ENCODE results near the gene MFSD6.

The MFSD6 gene

DNA sequence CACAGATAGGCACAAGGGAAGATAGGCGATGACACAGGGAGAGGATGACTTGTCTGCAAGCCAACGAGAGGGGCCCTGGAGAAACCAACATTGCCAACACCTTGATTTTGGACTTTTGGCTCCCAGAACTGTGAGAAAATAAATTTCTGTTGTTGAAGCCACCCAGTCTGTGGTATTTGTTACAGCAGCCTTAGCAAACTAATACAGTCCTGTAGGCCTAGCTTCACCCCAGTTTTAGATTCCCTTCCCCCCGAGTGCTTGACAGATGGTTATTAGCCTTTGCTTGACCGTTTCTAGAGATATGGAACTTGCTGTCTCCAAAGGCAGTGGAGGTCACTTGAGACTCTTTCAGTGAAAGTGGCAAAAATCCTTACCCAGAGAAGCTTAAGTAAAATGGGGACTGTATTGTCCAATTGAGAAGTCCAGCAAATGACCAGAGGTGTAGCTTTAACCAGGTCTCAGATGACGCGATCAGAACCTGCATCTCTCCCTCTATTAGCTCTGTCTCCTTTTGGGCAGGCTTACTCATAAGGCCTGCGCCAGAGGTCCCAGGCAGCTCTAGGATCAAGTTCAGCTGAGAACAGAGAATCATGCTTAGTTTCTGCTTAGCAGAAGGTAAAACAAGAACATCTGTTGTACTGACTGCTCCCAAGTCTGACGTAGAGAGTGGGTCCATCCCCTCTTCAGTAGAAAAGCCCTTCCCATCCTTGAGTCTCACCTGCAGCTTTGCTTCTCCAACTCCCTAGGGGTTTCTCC is 50.4 kb downstream of the MFSD6 start:
- TF ChIP-seq CEBPB (IDR thresholded peaks at IDR 0.05) (no peak), NFIC (IDR thresholded peaks at IDR 0.05) (no peak)

DNA sequence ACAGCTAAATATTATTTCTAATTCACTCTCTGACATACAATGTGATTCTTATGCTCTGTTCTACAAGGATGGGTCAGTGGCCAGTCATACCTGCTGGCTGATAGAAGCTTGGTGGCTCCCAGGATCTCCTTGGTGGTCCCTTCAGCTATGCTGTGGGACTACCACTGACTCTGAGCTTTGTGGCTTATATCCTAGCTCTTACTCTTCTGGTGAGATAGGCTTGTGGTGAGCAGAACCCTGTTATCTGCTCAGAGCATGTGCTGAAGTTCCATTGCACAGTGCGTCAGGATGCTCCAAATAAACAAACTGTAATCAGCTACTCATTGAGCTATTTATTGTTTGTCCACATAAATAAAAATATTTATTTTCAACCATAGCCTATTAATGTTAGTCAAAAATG is 51.7 kb downstream of the MFSD6 start:
- no peak for TF ChIP-seq FOXM1 (IDR thresholded peaks at IDR 0.05; ENCODE audit: borderline replicate concordance, low read depth)
- TF ChIP-seq, protein P1, sequence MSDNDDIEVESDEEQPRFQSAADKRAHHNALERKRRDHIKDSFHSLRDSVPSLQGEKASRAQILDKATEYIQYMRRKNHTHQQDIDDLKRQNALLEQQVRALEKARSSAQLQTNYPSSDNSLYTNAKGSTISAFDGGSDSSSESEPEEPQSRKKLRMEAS (IDR thresholded peaks at IDR 0.05), result no peak

DNA sequence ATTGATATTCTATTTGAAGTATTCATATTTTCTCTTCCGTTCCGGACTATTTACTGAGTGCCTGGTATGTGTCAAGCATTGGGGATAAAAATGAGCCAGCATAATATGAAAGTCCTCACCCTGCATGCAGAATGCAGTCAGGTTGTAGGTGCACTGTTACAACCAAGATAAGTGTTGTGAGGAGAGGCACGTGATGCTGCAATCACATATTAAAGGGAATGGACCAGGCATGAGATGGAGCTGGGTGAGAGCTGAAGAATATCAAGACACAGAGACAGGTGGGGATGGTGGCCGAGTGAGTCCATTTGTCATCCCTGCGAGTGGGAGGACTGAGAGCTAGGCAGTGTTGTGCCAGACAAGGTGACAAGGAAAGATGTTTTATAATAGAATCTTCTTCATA is 52.3 kb downstream of the MFSD6 start:
- TF ChIP-seq FOXM1 (IDR thresholded peaks at IDR 0.05; ENCODE audit: borderline replicate concordance, low read depth) (no peak), CREB1 (IDR thresholded peaks at IDR 0.05; ENCODE audit: low read depth) (no peak)

DNA sequence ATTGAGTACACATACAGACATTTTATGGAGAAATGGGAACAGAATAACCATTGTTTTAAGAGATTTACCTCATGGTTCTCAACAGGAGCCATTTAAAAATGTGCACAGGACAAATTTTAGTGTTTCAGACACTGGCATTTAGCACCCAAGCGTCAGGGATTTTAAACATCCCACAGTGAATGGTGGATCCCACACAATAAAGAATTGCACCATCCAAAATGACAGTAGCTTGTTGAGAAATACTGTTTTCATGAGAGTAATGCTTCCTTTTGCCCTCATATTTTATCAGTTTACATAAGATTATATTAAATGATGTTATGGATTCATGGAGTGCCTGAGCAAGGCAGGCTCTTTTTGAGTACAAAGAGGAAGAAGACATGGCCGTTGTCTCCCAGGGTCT is 54.0 kb downstream of the MFSD6 start:
- TF ChIP-seq TEAD4 (IDR thresholded peaks at IDR 0.05) (no peak), CREB1 (IDR thresholded peaks at IDR 0.05; ENCODE audit: low read depth) (no peak), RAD21 (IDR thresholded peaks at IDR 0.05; ENCODE audit: low read depth) (no peak), TAF1 (IDR thresholded peaks at IDR 0.05; ENCODE audit: low read depth) (no peak), EGR1 (IDR thresholded peaks at IDR 0.05) (no peak), CEBPB (IDR thresholded peaks at IDR 0.05) (no peak), ZBTB7A (IDR thresholded peaks at IDR 0.05; ENCODE audit: low read depth) (no peak), NFIC (IDR thresholded peaks at IDR 0.05) (no peak), EP300 (IDR thresholded peaks at IDR 0.05; ENCODE audit: borderline replicate concordance) (no peak), YY1 (IDR thresholded peaks at IDR 0.05; ENCODE audit: low read depth) (no peak), FOXM1 (IDR thresholded peaks at IDR 0.05; ENCODE audit: borderline replicate concordance, low read depth) (no peak), TCF12 (IDR thresholded peaks at IDR 0.05; ENCODE audit: low read depth) (no peak)
- TF ChIP-seq, protein P2, sequence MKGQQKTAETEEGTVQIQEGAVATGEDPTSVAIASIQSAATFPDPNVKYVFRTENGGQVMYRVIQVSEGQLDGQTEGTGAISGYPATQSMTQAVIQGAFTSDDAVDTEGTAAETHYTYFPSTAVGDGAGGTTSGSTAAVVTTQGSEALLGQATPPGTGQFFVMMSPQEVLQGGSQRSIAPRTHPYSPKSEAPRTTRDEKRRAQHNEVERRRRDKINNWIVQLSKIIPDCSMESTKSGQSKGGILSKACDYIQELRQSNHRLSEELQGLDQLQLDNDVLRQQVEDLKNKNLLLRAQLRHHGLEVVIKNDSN (IDR thresholded peaks at IDR 0.05), result no peak
- TF ChIP-seq, protein P3, sequence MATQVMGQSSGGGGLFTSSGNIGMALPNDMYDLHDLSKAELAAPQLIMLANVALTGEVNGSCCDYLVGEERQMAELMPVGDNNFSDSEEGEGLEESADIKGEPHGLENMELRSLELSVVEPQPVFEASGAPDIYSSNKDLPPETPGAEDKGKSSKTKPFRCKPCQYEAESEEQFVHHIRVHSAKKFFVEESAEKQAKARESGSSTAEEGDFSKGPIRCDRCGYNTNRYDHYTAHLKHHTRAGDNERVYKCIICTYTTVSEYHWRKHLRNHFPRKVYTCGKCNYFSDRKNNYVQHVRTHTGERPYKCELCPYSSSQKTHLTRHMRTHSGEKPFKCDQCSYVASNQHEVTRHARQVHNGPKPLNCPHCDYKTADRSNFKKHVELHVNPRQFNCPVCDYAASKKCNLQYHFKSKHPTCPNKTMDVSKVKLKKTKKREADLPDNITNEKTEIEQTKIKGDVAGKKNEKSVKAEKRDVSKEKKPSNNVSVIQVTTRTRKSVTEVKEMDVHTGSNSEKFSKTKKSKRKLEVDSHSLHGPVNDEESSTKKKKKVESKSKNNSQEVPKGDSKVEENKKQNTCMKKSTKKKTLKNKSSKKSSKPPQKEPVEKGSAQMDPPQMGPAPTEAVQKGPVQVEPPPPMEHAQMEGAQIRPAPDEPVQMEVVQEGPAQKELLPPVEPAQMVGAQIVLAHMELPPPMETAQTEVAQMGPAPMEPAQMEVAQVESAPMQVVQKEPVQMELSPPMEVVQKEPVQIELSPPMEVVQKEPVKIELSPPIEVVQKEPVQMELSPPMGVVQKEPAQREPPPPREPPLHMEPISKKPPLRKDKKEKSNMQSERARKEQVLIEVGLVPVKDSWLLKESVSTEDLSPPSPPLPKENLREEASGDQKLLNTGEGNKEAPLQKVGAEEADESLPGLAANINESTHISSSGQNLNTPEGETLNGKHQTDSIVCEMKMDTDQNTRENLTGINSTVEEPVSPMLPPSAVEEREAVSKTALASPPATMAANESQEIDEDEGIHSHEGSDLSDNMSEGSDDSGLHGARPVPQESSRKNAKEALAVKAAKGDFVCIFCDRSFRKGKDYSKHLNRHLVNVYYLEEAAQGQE (IDR thresholded peaks at IDR 0.05; ENCODE audit: low read depth), result no peak
- TF ChIP-seq, protein P1 (IDR thresholded peaks at IDR 0.05), result no peak

DNA sequence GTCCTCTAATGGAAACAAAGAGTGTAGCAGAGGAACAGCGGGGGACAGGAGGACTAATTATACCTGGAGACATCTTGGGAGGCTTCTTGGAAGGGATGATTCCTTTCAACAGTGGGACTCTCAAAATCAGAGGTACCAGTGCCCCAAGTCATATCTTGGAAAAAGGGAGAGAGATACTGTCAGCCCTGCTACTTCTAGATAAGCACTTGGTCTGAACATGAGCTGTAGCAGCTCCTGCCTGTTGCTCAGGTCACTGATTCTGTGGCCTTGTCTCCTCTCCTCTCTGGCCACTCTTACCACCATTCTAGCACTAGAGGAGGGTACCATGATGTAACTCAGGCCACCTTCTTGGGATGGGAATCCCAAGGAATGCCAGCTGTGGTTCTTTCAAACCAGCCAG is 54.5 kb downstream of the MFSD6 start:
- TF ChIP-seq, protein P2 (IDR thresholded peaks at IDR 0.05), result no peak
- TF ChIP-seq FOXM1 (IDR thresholded peaks at IDR 0.05; ENCODE audit: borderline replicate concordance, low read depth) (no peak), TAF1 (IDR thresholded peaks at IDR 0.05; ENCODE audit: low read depth) (no peak), RAD21 (IDR thresholded peaks at IDR 0.05; ENCODE audit: low read depth) (no peak), CEBPB (IDR thresholded peaks at IDR 0.05) (no peak), TEAD4 (IDR thresholded peaks at IDR 0.05) (no peak), CREB1 (IDR thresholded peaks at IDR 0.05; ENCODE audit: low read depth) (no peak), TCF12 (IDR thresholded peaks at IDR 0.05; ENCODE audit: low read depth) (no peak)
- TF ChIP-seq, protein P3 (IDR thresholded peaks at IDR 0.05; ENCODE audit: low read depth), result no peak
- TF ChIP-seq, protein P1 (IDR thresholded peaks at IDR 0.05), result no peak

DNA sequence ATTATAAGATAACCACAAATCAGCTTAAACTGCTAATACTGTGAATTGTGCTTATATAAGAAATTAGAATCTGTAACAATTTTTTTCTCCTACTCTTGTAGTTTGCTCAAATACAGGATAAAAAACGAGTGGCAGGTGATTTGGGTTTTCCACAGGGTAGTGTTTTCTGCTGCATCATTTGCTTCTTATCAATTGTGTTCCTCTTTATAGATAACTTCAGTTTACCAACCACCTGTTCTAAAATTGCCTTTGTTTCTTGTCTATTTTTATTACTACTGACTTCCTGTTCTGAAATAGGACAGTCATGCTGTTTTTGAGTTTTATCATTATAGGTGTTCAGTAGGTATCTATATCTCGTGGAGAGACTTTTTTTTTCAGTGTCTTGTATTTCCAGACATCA is 56.9 kb downstream of the MFSD6 start:
- TF ChIP-seq, protein P1 (IDR thresholded peaks at IDR 0.05), result no peak
- TF ChIP-seq TEAD4 (IDR thresholded peaks at IDR 0.05), result no peak
- no peak for TF ChIP-seq TAF1 (IDR thresholded peaks at IDR 0.05; ENCODE audit: low read depth)

Data from Ishikawa (cell line).